G401 (cell line): Measurements from ENCODE around the gene CBX5. TPM values are rescaled to one million over a fixed set of nuclear protein-coding genes. Genes with fewer than 3 reads are reported as not detected.
"Not testable (repeated sequence)": the region's sequence is repeated elsewhere in the genome, so short reads cannot be mapped to it uniquely, and the experiment has no call there.

Experiments used
- DNase-seq: peaks from one replicate; pipeline ENCODE4 v3.0.0-alpha.2; 2015; ENCODE audit warnings: low spot score
- in situ Hi-C: cut with HindIII; loops from 2 replicates; pipeline ENCODE4 v1.10.0; 2016; ENCODE audit warnings: low sequenced_read_pairs, mixed read lengths
- total RNA-seq: library from RNA; depleted of rRNA; stranded (reverse); fragments of >200 nt; shearing (Covaris generic); gene quantifications from 2 replicates; pipeline ENCODE4 v1.2.3, GENCODE V29; 2014; rRNA removed

Gene CBX5
- total RNA-seq, 1 experiment from 2014 or later, result 67.6 TPM

GRCh38 chr12:54191550-54192022 is 88.3 kb downstream of the CBX5 start:
- in situ Hi-C loops, result loop anchor here (25.0 kb wide), 1 partner anchor 179 kb away; the partner anchor contains the start of genes HOXC8 and HOXC9
- DNase-seq, result peak; percentile 88

- in situ Hi-C loops, result loop anchor here (25.0 kb wide), 1 partner anchor 179 kb away; the partner anchor contains the start of genes HOXC8 and HOXC9
- no peak for DNase-seq
Observed at GRCh38 chr12:54191126-54191525, 88.8 kb downstream of the CBX5 start.

GRCh38 chr12:54189198-54189539 is 90.8 kb downstream of the CBX5 start:
- no peak for DNase-seq
- in situ Hi-C loops, result loop anchor here (25.0 kb wide), 1 partner anchor 177 kb away; the partner anchor contains the start of genes HOXC8 and HOXC9

- no peak for DNase-seq
- in situ Hi-C loops, result loop anchor here (25.0 kb wide), 1 partner anchor 175 kb away; the partner anchor contains the start of genes HOXC8 and HOXC9
Observed at GRCh38 chr12:54187075-54187474, 92.8 kb downstream of the CBX5 start.

- in situ Hi-C loops, result loop anchor here (25.0 kb wide), 1 partner anchor 174 kb away; the partner anchor contains the start of genes HOXC8 and HOXC9
- DNase-seq, result no peak
Observed at GRCh38 chr12:54185919-54186318, 94.0 kb downstream of the CBX5 start.

GRCh38 chr12:54185297-54185696 is 94.6 kb downstream of the CBX5 start:
- not testable (repeated sequence) for DNase-seq
- in situ Hi-C loops, result loop anchor here (25.0 kb wide), 1 partner anchor 173 kb away; the partner anchor contains the start of genes HOXC8 and HOXC9

- no peak for DNase-seq
- in situ Hi-C loops, result loop anchor here (25.0 kb wide), 1 partner anchor 172 kb away; the partner anchor contains the start of genes HOXC8 and HOXC9
Observed at GRCh38 chr12:54184024-54184805, 95.7 kb downstream of the CBX5 start.

GRCh38 chr12:54182981-54183380 is 96.9 kb downstream of the CBX5 start:
- in situ Hi-C loops, result loop anchor here (25.0 kb wide), 1 partner anchor 171 kb away; the partner anchor contains the start of genes HOXC8 and HOXC9
- DNase-seq, result no peak

- DNase-seq, result no peak
- in situ Hi-C loops, result loop anchor here (25.0 kb wide), 1 partner anchor 170 kb away; the partner anchor contains the start of genes HOXC8 and HOXC9
Observed at GRCh38 chr12:54182086-54182485, 97.8 kb downstream of the CBX5 start.

Other genes starting within 250 kb of the CBX5 start
- not detected in 2 replicates for gene HOXC5, start 247.1 kb downstream of the CBX5 start, total RNA-seq
- 2.5 and 3.9 TPM in 2 replicates for gene HOXC4, start 226.3 kb downstream of the CBX5 start, total RNA-seq
- gene SMUG1, start 91.1 kb downstream of the CBX5 start, total RNA-seq, result 52.2 and 64.7 TPM in 2 replicates
- 312 and 417 TPM in 2 replicates for gene HNRNPA1, start 604 bp upstream of the CBX5 start, total RNA-seq
- 13.7 and 18.5 TPM in 2 replicates for gene NFE2, start 20.9 kb upstream of the CBX5 start, total RNA-seq
- gene COPZ1, start 45.0 kb upstream of the CBX5 start, total RNA-seq, result 219 and 225 TPM in 2 replicates
- gene GPR84, start 84.4 kb upstream of the CBX5 start, total RNA-seq, result 1.0 TPM in 1 of 2 replicates, not detected in the other
- 6.0 and 8.6 TPM in 2 replicates for gene ZNF385A, start 104.6 kb upstream of the CBX5 start, total RNA-seq
- gene ITGA5, start 139.1 kb upstream of the CBX5 start, total RNA-seq, result 49.1 and 58.8 TPM in 2 replicates
- gene GTSF1, start 193.5 kb upstream of the CBX5 start, total RNA-seq, result not detected in 2 replicates
- gene NCKAP1L, start 217.6 kb upstream of the CBX5 start, total RNA-seq, result not detected in 2 replicates